HG02870 (cell line): Measurements from ENCODE around the gene COX7B2.

Source experiments
- ATAC-seq: cut with Tn5 transposase; IDR thresholded peaks from one replicate; pipeline ENCODE4 v1.9.1; 2021; ENCODE audit warnings: mild to moderate bottlenecking, moderate library complexity; ENCODE audit not compliant: unreplicated experiment

Gene COX7B2

DNA sequence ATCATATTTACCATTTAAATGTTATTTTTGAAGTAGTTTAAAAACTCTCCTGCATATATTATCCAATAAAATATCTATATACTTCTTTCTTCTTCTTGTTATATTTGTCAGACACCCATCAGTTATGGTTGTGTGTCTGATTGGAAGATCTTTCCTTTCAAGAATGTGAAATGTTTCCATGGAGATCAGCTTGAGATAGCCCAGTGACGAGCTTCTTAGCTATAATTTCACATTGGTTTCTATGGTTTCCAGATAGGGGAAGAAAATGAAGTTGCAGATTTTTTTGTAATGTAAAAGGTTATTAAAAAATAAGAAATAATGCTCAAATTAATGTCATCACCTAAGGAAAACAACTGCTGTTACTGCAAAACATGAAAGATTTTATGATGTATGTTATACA is 189.0 kb downstream of the COX7B2 start:
- ATAC-seq = no peak

DNA sequence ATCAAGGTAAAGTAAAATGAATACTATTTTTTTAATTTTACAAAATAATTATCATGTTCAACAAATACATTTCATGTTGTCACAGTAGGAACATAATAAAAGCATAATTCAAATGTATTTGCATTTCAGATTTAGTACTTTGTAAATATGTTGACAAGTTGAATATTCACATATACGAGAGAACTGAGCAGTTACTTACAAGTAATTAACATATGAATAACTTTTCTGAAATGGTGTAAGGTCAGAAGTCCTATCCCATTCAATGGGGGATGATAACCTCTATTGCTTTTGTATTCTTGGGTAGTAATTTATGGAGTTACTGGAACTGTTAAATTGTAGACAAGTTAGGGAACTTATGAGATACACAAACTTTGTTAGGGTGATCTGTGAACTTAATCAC is 191.1 kb downstream of the COX7B2 start:
- no peak for ATAC-seq

DNA sequence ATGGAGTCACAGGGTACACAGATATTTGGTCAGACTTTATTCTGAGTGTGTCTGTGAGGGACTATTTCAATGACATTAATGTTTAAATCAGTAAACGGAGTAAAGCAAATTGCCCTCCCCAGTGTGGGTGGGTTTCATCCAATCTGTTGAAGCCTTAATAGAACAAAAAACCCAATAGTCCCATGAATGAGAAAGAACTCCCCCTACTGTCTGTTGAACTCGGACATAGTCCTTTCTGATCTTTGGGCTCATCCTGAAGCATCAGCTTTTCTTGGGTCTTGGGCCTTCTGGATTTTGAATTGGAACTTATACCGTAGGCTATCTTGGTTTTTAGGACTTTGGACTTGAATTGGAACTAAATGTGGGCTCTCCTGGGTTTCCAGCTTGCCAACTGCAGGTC is 193.6 kb downstream of the COX7B2 start:
- no peak for ATAC-seq

DNA sequence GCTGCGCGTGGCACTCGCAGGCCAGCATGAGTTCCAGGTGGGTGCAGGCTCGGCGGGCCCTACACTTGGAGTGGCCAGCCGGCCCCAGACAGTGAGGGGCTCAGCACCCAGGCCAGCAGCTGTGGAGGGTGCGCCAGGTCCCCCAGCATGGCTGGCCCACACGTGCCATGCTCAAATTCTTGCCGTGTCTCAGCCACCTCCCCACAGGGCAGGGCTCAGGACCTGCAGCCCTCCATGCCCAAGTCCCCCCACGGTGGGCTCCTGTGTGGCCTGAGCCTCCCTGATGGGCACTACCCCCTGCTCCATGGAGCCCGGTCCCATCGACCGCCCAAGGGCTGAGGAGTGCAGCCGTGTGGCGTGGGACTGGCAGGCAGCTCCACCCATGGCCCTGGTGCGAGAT is 210.2 kb downstream of the COX7B2 start:
- no peak for ATAC-seq
